Right hindlimb (tissue), 1 donor: Measurements from ENCODE around the gene HPDL.
A peak's percentile ranks its signal among the peaks of the same experiment; 100 is the strongest.
"Not testable (repeated sequence)": the region's sequence is repeated elsewhere in the genome, so short reads cannot be mapped to it uniquely, and the experiment has no call there.

ENCODE experiments used
- DNase-seq: peaks from one replicate; pipeline ENCODE4 v3.0.0-alpha.2; 2018

The HPDL gene

GRCh38 chr1:45326627-45327623, at the start of gene HPDL:
TSS of gene HPDL (plus strand) at chr1:45326895. CDS start at chr1:45327149, 254 bp downstream.
- peak; percentile 87 for DNase-seq

GRCh38 chr1:45282351-45282750, 44.3 kb upstream of the HPDL start:
- DNase-seq = no peak

- not testable (repeated sequence) for DNase-seq
Observed at GRCh38 chr1:45284858-45285257, 41.8 kb upstream of the HPDL start.

GRCh38 chr1:45286521-45286920, 40.2 kb upstream of the HPDL start:
- DNase-seq = not testable (repeated sequence)

- DNase-seq = not testable (repeated sequence)
Observed at GRCh38 chr1:45291002-45291401, 35.7 kb upstream of the HPDL start.

GRCh38 chr1:45291716-45292115, 35.0 kb upstream of the HPDL start:
- DNase-seq = no peak

GRCh38 chr1:45297666-45298356, 28.9 kb upstream of the HPDL start:
- DNase-seq = no peak

- no peak for DNase-seq
Observed at GRCh38 chr1:45299296-45299695, 27.4 kb upstream of the HPDL start.

GRCh38 chr1:45299981-45300668, 26.6 kb upstream of the HPDL start:
- peak; percentile 56 for DNase-seq

GRCh38 chr1:45300669-45300997, 26.1 kb upstream of the HPDL start:
- DNase-seq = no peak

- DNase-seq = no peak
Observed at GRCh38 chr1:45302505-45303150, 24.1 kb upstream of the HPDL start.

- DNase-seq = peak; percentile 99
Observed at GRCh38 chr1:45303520-45304310, 23.0 kb upstream of the HPDL start.

- peak; percentile 45 for DNase-seq
Observed at GRCh38 chr1:45304311-45305081, 22.2 kb upstream of the HPDL start.

GRCh38 chr1:45305231-45305630, 21.5 kb upstream of the HPDL start:
- DNase-seq = no peak

GRCh38 chr1:45306319-45306718, 20.4 kb upstream of the HPDL start:
- no peak for DNase-seq

GRCh38 chr1:45306905-45307304, 19.8 kb upstream of the HPDL start:
- DNase-seq = no peak

- DNase-seq = no peak
Observed at GRCh38 chr1:45314266-45314665, 12.4 kb upstream of the HPDL start.

GRCh38 chr1:45317166-45317565, 9.5 kb upstream of the HPDL start:
- no peak for DNase-seq

GRCh38 chr1:45319761-45320160, 6.9 kb upstream of the HPDL start:
- no peak for DNase-seq

GRCh38 chr1:45321444-45321843, 5.3 kb upstream of the HPDL start:
- no peak for DNase-seq

- no peak for DNase-seq
Observed at GRCh38 chr1:45322486-45323040, 4.1 kb upstream of the HPDL start.
